GM19023 (cell line): ENCODE results near the gene CA10.
A peak's percentile ranks its signal among the peaks of the same experiment; 100 is the strongest.

Experiments used
- ATAC-seq: cut with Tn5 transposase; IDR thresholded peaks from one replicate; pipeline ENCODE4 v1.9.1; 2021; ENCODE audit warnings: mild to moderate bottlenecking, moderate library complexity; ENCODE audit not compliant: unreplicated experiment

The CA10 gene

DNA sequence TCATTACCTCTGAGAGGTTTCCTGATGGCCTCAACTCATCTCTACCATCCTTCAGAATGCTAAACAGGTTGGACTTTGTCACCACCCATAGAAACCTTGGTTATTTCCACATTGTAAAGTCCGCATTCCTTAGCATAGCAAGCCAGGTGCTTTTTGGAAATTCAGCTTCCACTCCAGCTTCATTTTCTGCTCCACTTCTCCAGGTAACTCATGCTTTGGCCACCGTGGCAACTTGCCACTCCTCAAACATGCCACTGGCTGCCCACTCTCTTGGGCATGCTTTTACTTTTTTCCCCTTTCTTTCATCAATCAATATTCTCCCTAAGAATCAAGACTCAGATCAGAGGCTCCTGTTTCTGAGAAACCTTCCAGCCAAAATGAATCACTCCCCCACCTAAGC lies 203.3 kb downstream of the CA10 start:
- no peak for ATAC-seq

GRCh38 chr17:51954232-51954765 lies 204.2 kb downstream of the CA10 start:
- ATAC-seq: no peak

- ATAC-seq: no peak
Measured at GRCh38 chr17:51951741-51952140, 206.8 kb downstream of the CA10 start.

GRCh38 chr17:51948128-51948527 lies 210.4 kb downstream of the CA10 start:
- no peak for ATAC-seq

GRCh38 chr17:51947160-51947735 lies 211.3 kb downstream of the CA10 start:
- no peak for ATAC-seq

DNA sequence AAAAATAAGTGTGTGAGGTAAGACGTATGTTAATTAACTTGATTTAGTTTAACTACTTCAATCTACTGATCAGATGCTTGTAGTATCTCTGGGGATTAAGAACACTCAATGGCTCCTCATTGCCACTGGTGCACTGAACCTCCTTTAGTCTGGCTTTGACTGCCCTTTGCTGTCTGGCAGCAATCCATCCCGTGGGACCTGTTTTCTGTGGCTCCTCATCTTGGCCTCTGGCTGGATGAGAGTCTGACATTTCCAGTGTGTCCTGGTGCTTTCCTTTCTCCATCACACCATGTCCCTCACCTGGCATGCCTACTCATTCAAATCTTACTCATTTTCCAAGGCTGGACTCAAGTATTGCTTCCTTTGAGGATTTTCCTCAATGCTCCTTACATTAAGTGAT lies 212.2 kb downstream of the CA10 start:
- no peak for ATAC-seq

DNA sequence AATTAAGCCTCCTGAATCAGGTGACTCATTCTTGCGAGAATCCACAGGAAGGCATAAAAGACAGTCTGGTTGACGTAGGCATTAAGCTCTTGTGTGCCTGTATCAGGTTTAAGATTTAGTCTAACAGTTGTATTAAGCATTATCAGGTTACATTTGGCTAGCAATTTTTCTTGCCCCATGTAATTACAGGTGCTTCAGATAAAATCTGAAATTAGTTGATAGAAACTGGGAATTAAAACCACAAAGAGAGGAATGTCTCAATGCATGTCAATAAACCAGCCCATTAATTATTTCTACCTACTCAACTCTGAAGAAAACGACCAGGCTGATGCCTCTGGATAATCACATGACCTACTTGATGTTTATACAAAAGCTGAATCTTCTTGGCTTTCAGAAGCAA lies 217.2 kb downstream of the CA10 start:
- ATAC-seq: no peak

GRCh38 chr17:51937264-51937663 lies 221.2 kb downstream of the CA10 start:
- no peak for ATAC-seq

- ATAC-seq: no peak
Measured at GRCh38 chr17:51935477-51935876, 223.0 kb downstream of the CA10 start.

GRCh38 chr17:51933647-51934046 lies 224.9 kb downstream of the CA10 start:
- ATAC-seq: no peak

GRCh38 chr17:51926448-51926847 lies 232.1 kb downstream of the CA10 start:
- ATAC-seq: no peak

DNA sequence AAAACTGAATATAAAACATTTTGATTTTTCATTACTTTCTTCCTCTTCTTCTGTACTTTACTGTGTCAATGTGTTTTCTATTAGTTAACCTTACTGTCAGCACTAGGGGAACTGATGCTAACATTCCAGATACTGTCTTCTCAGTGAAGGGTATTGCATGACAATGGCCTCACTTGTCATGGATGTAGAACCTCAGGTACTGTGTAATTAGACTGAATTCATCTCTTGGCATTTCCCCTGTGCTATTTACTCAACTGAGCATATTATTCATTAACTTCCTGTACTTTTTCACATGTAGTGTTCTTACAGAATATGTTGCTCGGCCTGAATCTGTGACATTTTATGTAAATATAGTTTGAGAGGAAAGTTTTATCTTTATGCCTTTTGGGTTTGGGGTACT lies 237.0 kb downstream of the CA10 start:
- no peak for ATAC-seq

DNA sequence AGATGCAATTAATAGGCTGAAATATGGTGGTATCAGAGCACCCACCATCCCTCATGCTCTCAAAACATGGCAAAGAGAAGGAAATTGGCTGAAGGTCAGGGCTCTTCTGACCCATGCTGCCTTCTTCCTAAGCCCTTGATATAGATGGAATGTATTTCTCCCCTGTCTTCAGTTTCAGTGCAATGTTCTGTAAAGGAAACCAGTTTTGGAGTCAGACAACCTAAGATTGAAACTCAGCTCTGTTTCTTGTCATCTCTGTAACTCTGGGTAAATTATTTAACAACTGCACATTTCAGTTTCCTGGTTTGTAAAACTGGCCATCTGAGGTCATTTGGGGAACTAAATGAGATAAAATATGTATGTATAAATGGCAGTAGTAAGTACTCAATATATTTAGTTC lies 243.9 kb downstream of the CA10 start:
- ATAC-seq: peak; percentile 55

GRCh38 chr17:51913491-51914205 lies 244.9 kb downstream of the CA10 start:
- no peak for ATAC-seq

- ATAC-seq: no peak
Measured at GRCh38 chr17:51912939-51913338, 245.6 kb downstream of the CA10 start.

DNA sequence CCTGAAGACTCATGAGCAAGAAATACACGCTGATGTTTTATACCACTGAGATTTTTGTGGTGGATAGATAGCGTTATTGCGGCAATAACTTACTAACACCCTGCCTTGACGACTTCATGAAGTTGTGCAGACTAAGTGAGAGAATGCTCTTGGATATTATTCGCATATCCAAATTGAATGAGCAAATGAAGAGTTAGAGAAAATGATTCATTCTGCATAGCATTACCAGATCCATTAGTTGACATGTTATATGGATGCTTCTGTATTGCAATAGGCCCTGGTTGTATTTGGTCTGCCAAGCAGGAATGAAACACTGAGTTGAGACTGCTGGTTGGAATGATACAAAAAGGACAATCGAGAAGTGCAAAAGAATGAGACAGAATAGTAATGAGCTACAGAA lies 247.3 kb downstream of the CA10 start:
- ATAC-seq: no peak

- ATAC-seq: no peak
Measured at GRCh38 chr17:51909971-51910370, 248.5 kb downstream of the CA10 start.

DNA sequence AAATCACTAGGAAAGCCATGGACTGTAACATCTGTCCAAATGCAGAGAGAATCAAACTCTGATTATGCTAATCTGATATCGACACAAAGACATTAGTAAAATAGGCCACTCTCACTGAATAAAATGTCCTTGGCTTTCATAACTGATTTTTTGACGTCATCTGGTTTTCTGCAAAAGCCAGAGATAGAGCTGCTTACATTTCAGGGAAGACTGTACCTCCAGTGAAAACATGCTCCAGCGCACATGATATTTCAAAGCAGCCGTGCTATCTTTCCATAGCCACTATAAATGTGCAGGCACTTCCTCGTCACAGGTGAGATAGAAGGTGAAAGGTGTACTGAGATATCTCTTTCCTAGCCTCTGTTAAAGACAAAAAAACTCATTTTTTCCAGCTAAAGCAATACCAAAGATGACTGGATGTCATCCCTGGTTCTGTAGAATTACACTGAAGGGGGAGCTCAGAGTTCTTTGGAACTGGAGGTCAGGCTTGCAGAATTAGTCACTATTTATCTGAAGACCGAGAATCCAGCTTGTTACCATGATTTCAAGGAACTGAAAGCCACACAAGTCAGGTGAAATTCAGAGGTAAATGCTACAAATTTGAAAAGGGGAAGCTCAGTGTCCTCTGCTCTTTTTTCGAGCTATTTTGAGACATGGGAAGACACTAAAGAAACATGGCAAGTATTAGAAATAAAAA lies 249.5 kb downstream of the CA10 start:
- no peak for ATAC-seq

GRCh38 chr17:51907041-51907440 lies 251.5 kb downstream of the CA10 start:
- no peak for ATAC-seq

- no peak for ATAC-seq
Measured at GRCh38 chr17:51904379-51904778, 254.1 kb downstream of the CA10 start.

DNA sequence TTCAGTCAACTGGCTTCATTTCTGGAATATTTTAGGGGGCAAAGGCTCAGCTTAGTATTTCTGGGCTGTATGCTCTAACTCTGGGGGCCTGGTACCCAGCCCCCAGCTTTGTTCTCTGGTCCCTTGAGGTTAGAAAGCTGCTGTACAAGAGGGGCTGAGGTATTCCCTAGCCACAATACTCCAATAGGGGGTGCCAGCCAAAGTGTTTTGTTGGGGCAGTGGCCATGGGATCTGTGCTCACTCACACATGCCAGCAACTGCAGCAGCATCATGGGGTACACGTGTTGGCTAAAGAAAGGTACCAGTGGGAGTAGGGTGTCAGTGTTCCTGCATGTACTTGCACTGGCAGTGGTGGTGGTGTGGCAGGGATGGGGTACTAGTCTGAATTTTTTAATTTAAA lies 257.3 kb downstream of the CA10 start:
- no peak for ATAC-seq

GRCh38 chr17:51891936-51892335 lies 266.6 kb downstream of the CA10 start:
- ATAC-seq: no peak
